ENCODE data around the gene CALN1.
"Not testable (repeated sequence)": the region's sequence is repeated elsewhere in the genome, so short reads cannot be mapped to it uniquely, and the experiment has no call there.

Gene CALN1

GRCh38 chr7:71942115-71942514 is 470.0 kb downstream of the CALN1 start:
- no peak for DNase-seq

- DNase-seq = no peak
Measured at GRCh38 chr7:71937840-71938371, 474.2 kb downstream of the CALN1 start.

GRCh38 chr7:71935674-71936073 is 476.5 kb downstream of the CALN1 start:
- no peak for DNase-seq

DNA sequence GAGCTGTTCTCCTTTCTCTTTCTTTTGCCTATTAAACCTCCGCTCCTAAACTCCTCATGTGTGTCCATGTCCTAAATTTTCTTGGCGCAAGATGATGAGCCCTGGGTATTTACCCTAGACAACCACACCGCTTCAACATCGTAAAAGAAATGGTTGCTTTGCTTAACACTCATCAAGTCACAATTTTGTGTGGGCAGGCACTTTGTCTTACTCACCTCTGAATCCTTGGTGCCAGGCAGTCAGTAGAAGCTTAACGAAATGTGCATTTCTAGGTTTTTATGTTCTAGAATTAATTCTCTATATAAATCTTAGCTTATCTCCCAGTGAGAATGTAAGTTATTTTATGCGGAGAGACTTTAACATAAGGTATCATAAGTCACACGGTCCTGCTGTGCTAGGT is 478.7 kb downstream of the CALN1 start:
- no peak for DNase-seq

GRCh38 chr7:71925663-71926062 is 486.5 kb downstream of the CALN1 start:
- DNase-seq = no peak

- DNase-seq = not testable (repeated sequence)
Measured at GRCh38 chr7:71914204-71914603, 497.9 kb downstream of the CALN1 start.

GRCh38 chr7:71912476-71912875 is 499.7 kb downstream of the CALN1 start:
- no peak for DNase-seq

DNA sequence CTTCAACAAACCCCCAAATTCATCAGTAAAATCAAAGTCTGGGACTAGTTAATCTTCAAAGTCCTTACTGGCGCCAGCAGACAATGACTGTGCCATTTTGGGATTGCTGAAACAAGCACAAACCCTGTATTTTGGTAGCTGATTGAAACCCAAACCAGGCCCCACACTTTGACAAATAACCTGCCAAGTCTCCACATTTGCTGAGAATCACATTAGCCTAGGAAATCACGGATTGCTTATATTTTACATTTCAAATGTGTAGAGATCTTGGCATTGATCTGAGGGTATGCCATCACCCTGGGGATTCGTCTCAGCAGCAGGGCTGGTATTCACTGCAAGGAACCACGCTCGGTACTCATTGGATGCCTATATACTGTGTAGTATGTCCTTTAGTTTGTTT is 501.1 kb downstream of the CALN1 start:
- DNase-seq = no peak

GRCh38 chr7:71905821-71906220 is 506.3 kb downstream of the CALN1 start:
- no peak for DNase-seq

GRCh38 chr7:71904484-71904883 is 507.7 kb downstream of the CALN1 start:
- no peak for DNase-seq

DNA sequence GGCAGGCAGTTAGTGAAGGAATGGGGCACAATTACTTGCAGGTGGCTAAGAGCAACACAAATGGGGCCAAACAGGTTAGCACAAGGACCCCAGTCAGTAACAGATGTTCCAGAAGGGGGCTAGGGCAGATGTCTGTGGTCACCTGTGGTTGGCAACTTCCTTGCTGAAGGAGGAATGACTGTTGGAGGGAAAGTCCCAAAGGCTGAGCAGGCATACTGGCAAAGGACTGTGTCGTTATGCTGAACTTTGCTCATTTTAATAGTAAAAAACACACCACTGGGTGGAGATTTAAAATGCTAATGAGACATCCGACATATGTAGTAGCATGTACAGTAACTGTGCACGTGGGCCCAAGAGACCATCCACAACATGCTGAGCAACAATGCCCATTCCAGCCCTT is 511.6 kb downstream of the CALN1 start:
- DNase-seq = no peak

DNA sequence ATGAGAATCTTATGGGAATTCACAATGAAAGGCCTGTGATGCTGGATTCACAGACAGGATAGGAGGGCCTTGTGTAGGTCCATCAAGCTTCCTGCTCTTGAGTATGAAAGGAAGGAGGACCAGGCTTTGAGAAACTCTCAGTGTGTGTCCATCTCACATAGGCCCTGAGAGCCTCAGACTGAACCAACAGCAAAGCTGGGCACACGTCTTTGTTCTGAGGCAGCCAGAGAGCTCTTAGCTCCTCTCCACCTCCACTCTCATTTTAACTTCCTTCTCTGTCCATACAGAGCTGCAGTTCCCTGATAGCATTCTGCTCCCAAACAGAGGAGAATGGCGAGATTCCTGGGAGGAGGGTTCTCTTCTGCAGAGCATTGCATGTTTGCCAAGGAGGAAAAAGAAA is 515.6 kb downstream of the CALN1 start:
- no peak for DNase-seq

GRCh38 chr7:71886046-71886445 is 526.1 kb downstream of the CALN1 start:
- no peak for DNase-seq

GRCh38 chr7:71885487-71885886 is 526.7 kb downstream of the CALN1 start:
- no peak for DNase-seq

GRCh38 chr7:71883415-71883814 is 528.7 kb downstream of the CALN1 start:
- DNase-seq = no peak

DNA sequence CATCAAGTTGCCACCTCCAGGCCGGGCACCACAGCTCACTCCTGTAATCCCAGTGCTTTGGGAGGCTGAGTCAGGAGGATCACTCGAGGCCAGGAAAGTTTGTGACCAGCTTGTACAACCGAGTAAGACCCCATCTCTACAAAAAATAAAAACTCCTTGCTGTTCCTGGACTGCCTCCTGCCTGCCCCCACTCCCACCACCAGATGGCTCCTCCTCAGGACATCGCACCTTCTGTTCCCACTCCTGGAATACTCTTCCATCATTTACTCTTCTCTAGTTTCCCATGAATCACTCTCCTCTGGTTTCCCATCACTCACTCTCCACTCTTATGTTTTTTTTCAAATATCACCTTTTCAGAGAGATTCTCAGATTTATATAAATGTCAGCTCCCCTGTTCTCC is 540.7 kb downstream of the CALN1 start:
- DNase-seq = no peak

GRCh38 chr7:71870812-71871211 is 541.3 kb downstream of the CALN1 start:
- DNase-seq = no peak

DNA sequence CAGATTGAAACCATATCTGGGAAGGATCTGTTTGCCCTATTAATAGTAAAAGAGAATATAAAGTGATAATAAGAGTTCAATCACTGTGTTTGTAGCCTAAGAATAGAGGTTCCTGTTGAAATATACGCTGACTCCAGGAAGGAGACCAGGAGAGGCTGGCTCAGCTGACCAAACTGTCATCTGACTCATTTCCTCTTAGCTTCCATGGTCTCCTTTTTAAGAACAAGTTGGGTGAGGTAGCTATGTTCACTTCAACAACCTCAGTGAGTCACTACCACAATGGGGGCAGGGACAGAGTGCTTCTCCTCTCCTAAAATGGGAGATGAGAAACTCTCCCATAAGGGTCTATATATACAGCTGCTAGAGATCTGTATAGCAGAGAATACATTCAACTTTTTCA is 543.3 kb downstream of the CALN1 start:
- peak; percentile 5 for DNase-seq

- DNase-seq = no peak
Measured at GRCh38 chr7:71867626-71868025, 544.5 kb downstream of the CALN1 start.

- DNase-seq = no peak
Measured at GRCh38 chr7:71865172-71865571, 547.0 kb downstream of the CALN1 start.

GRCh38 chr7:71864130-71864529 is 548.0 kb downstream of the CALN1 start:
- no peak for DNase-seq

DNA sequence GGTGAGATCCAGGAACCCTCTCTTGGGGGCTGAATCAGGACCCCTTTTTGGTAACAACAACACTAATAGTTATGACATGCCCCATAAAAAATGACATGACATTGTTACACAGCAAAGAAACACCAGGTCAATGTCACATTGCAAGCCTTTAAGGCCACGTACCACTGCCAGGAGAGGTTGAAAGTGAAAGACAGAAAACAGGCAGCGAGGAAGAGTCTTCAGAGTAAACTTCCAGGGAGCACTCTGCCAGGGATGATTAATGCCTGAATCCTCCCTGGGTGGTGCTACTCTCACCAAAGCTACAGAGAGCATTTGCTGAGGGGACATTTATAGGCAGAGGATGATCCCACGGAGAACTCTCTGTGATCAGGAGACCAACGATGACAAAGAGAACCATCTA is 551.6 kb downstream of the CALN1 start:
- DNase-seq = no peak

GRCh38 chr7:71857338-71857737 is 554.8 kb downstream of the CALN1 start:
- DNase-seq = no peak

- DNase-seq = no peak
Measured at GRCh38 chr7:71854546-71855397, 557.4 kb downstream of the CALN1 start.

All from stimulated activated CD4-positive, alpha-beta T cell treated with anti-CD3 and anti-CD28 coated beads, Interleukin-15, amount 100 ng/mL, for 24 hours (primary cell).